H54 (cell line): Measurements from ENCODE around the gene VRK2.
"Not testable (repeated sequence)": the region's sequence is repeated elsewhere in the genome, so short reads cannot be mapped to it uniquely, and the experiment has no call there.

Source experiments
- DNase-seq: peaks from one replicate; pipeline ENCODE4 v3.0.0; 2011; ENCODE audit warnings: low spot score, mixed read lengths; ENCODE audit not compliant: insufficient read length
- FAIRE-seq: peaks from 3 replicates; lab custom pipeline; 2011; peaks lifted over from hg19 to GRCh38; lab: Jason Lieb, UNC
- POLR2A ChIP-seq: IDR thresholded peaks from 2 replicates; pipeline ENCODE4 v1.6.1; 2011; ENCODE audit warnings: low read depth, mild to moderate bottlenecking, low read length

VRK2 gene

GRCh38 chr2:58109481-58109880 lies 62.9 kb downstream of the VRK2 start:
- FAIRE-seq (no peak), DNase-seq (no peak)
- TF ChIP-seq POLR2A = no peak

GRCh38 chr2:58110765-58111164 lies 64.2 kb downstream of the VRK2 start:
- FAIRE-seq (no peak), DNase-seq (no peak)
- TF ChIP-seq POLR2A = no peak

- DNase-seq, FAIRE-seq: not testable (repeated sequence)
These were observed 67.0 kb downstream of the VRK2 start for GRCh38 chr2:58113563-58113962.

GRCh38 chr2:58120626-58121229 lies 74.1 kb downstream of the VRK2 start:
- FAIRE-seq (no peak), DNase-seq (no peak)
- no peak for TF ChIP-seq POLR2A

- DNase-seq (no peak), FAIRE-seq (no peak)
- no peak for TF ChIP-seq POLR2A
These were observed 75.4 kb downstream of the VRK2 start for GRCh38 chr2:58122040-58122439.

GRCh38 chr2:58122540-58122939 lies 75.9 kb downstream of the VRK2 start:
- DNase-seq (no peak), FAIRE-seq (peak; percentile 27)
- no peak for TF ChIP-seq POLR2A

- no peak for DNase-seq
- TF ChIP-seq POLR2A = no peak
- no peak for FAIRE-seq
These were observed 80.5 kb downstream of the VRK2 start for GRCh38 chr2:58127111-58127510.

- DNase-seq (no peak), FAIRE-seq (no peak)
- TF ChIP-seq POLR2A = no peak
These were observed 83.6 kb downstream of the VRK2 start for GRCh38 chr2:58130238-58130637.

- FAIRE-seq (peak; percentile 53), DNase-seq (no peak)
- no peak for TF ChIP-seq POLR2A
These were observed 84.8 kb downstream of the VRK2 start for GRCh38 chr2:58131191-58132011.

- no peak for FAIRE-seq
- TF ChIP-seq POLR2A = no peak
- DNase-seq = no peak
These were observed 86.8 kb downstream of the VRK2 start for GRCh38 chr2:58133395-58133794.

GRCh38 chr2:58135861-58136260 lies 89.3 kb downstream of the VRK2 start:
- FAIRE-seq (no peak), DNase-seq (no peak)
- TF ChIP-seq POLR2A = no peak

- no peak for FAIRE-seq
- peak; percentile 6 for DNase-seq
- TF ChIP-seq POLR2A = no peak
These were observed 90.6 kb downstream of the VRK2 start for GRCh38 chr2:58137221-58137620.

- TF ChIP-seq POLR2A = no peak
- no peak for FAIRE-seq
These were observed 91.2 kb downstream of the VRK2 start for GRCh38 chr2:58137856-58138255.

GRCh38 chr2:58138396-58139030 lies 91.9 kb downstream of the VRK2 start:
- FAIRE-seq = no peak
- TF ChIP-seq POLR2A = no peak
- no peak for DNase-seq

More at GRCh38 chr2:58137856-58138255, 91.2 kb downstream of the VRK2 start:
- no peak for DNase-seq
